HG03108 (cell line): ENCODE results near the gene SP140L.
"Not testable (repeated sequence)": the region's sequence is repeated elsewhere in the genome, so short reads cannot be mapped to it uniquely, and the experiment has no call there.

Experiments used
- ATAC-seq: cut with Tn5 transposase; IDR thresholded peaks from one replicate; pipeline ENCODE4 v1.9.1; 2021; ENCODE audit warnings: moderate library complexity; ENCODE audit not compliant: unreplicated experiment

The SP140L gene

GRCh38 chr2:230326453-230327417 is at the start of gene SP140L:
Gene SP140L, plus strand, starts transcription at chr2:230327193. Its CDS starts 77 bp downstream, at chr2:230327270.
- peak; percentile 82 for ATAC-seq

- no peak for ATAC-seq
These were observed 44.1 kb upstream of the SP140L start for GRCh38 chr2:230282936-230283335.

- no peak for ATAC-seq
These were observed 40.9 kb upstream of the SP140L start for GRCh38 chr2:230286048-230286447.

- ATAC-seq = not testable (repeated sequence)
These were observed 37.7 kb upstream of the SP140L start for GRCh38 chr2:230289311-230289710.

GRCh38 chr2:230295192-230295591 is 31.8 kb upstream of the SP140L start:
- ATAC-seq = no peak

- ATAC-seq = no peak
These were observed 30.1 kb upstream of the SP140L start for GRCh38 chr2:230296917-230297316.

GRCh38 chr2:230299618-230300017 is 27.4 kb upstream of the SP140L start:
- no peak for ATAC-seq

GRCh38 chr2:230305416-230306275 is 21.3 kb upstream of the SP140L start:
- ATAC-seq = no peak

GRCh38 chr2:230306474-230306873 is 20.5 kb upstream of the SP140L start:
- ATAC-seq = no peak

GRCh38 chr2:230307485-230307884 is 19.5 kb upstream of the SP140L start:
- ATAC-seq = no peak

- ATAC-seq = no peak
These were observed 18.5 kb upstream of the SP140L start for GRCh38 chr2:230308402-230309000.

GRCh38 chr2:230310792-230311191 is 16.2 kb upstream of the SP140L start:
- not testable (repeated sequence) for ATAC-seq

GRCh38 chr2:230311634-230312033 is 15.4 kb upstream of the SP140L start:
- not testable (repeated sequence) for ATAC-seq

- no peak for ATAC-seq
These were observed 14.4 kb upstream of the SP140L start for GRCh38 chr2:230312638-230313037.

GRCh38 chr2:230317366-230317765 is 9.6 kb upstream of the SP140L start:
- ATAC-seq = no peak

- peak; percentile 53 for ATAC-seq
These were observed 8.5 kb upstream of the SP140L start for GRCh38 chr2:230318190-230319121.

GRCh38 chr2:230319211-230319862 is 7.7 kb upstream of the SP140L start:
- peak; percentile 62 for ATAC-seq

GRCh38 chr2:230321031-230321430 is 6.0 kb upstream of the SP140L start:
- ATAC-seq = no peak

GRCh38 chr2:230322561-230323384 is 4.2 kb upstream of the SP140L start:
- ATAC-seq = no peak
